ENCODE data around the gene TAF4. TPM values are rescaled to one million over a fixed set of nuclear protein-coding genes. Genes with fewer than 3 reads are reported as not detected.
"Not testable (repeated sequence)": the region's sequence is repeated elsewhere in the genome, so short reads cannot be mapped to it uniquely, and the experiment has no call there.

TAF4 gene
- total RNA-seq, 4 donors from 2014 or later, result 6.2 to 37.6 (median 10.7) TPM

DNA sequence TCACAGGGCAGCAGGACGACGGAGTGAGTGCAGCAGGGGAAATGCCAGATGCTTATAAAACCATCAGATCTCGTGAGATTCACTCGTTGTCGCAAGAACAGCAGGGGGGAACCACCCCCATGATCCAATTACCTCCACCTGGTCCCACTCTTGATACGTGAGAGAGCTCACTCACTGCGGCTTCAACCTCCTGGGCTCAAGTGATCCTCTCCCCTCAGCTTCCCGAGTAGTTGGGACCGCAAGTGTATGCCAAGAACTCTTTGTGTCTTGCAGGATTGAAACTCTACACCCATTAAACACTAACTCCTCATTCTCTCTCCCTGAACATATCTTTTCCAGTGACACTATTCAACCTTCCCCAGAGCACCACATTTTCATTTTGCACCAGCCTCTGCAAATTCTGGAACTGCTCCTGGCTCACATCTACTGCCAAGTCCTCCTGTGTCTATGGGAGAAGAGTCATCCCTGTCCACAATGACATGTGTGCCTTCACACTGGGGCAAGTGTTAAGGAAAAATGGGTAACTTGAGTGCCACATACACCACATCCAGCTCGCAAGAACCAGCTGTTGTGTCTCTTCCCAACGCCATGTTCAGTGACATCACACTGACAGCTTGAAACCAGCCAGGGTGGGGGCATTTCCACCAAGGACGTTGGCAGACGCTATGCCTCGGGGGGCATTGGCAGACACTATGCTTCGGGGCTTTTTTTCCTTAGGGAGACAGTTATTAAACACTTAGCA lies 14.7 kb upstream of the TAF4 start:
- no peak for TF ChIP-seq POLR2A (IDR thresholded peaks at IDR 0.05)
- TF ChIP-seq, protein P1, sequence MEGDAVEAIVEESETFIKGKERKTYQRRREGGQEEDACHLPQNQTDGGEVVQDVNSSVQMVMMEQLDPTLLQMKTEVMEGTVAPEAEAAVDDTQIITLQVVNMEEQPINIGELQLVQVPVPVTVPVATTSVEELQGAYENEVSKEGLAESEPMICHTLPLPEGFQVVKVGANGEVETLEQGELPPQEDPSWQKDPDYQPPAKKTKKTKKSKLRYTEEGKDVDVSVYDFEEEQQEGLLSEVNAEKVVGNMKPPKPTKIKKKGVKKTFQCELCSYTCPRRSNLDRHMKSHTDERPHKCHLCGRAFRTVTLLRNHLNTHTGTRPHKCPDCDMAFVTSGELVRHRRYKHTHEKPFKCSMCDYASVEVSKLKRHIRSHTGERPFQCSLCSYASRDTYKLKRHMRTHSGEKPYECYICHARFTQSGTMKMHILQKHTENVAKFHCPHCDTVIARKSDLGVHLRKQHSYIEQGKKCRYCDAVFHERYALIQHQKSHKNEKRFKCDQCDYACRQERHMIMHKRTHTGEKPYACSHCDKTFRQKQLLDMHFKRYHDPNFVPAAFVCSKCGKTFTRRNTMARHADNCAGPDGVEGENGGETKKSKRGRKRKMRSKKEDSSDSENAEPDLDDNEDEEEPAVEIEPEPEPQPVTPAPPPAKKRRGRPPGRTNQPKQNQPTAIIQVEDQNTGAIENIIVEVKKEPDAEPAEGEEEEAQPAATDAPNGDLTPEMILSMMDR (IDR thresholded peaks at IDR 0.05), result no peak
- intact Hi-C loops (cut with DNase I; ENCODE audit: low total_unique reads), result no loop called here
- no peaks in the 10 kb centered on the region for H3K9me3 ChIP-seq

DNA sequence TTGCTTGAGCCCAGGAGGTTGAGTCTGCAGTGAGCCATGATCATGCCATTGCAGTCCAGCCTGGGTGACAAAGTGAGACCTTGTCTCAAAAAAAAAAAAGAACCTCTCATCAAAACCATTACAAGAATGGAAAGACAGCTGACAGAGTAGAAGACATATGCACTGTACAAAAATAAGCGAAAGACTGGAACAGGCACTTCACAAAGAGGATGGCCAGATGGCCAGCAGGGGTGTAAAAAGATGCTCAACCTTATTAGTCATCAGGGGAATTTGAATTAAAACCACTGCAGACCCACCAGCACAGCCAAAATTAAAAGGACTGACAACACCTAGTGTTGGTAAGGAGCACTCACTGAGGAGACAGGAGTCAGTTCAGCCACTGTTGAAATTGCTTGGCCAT lies 13.5 kb upstream of the TAF4 start:
- no peaks in the 10 kb centered on the region for H3K9me3 ChIP-seq
- no peak for TF ChIP-seq POLR2A (IDR thresholded peaks at IDR 0.05)
- TF ChIP-seq, protein P1 (IDR thresholded peaks at IDR 0.05), result no peak
- intact Hi-C loops (cut with DNase I; ENCODE audit: low total_unique reads), result no loop called here

More for the DNA sequence above, 14.7 kb upstream of the TAF4 start:
- Histone ChIP-seq H3K36me3 (no peaks in the 10 kb centered on the region), H3K27me3 (no peaks in the 10 kb centered on the region), H3K4me1 (no peaks in the 10 kb centered on the region), H3K27ac (no peak overlapping the region), H3K4me3 (no peak overlapping the region)
- DNase-seq, result no peak

DNA sequence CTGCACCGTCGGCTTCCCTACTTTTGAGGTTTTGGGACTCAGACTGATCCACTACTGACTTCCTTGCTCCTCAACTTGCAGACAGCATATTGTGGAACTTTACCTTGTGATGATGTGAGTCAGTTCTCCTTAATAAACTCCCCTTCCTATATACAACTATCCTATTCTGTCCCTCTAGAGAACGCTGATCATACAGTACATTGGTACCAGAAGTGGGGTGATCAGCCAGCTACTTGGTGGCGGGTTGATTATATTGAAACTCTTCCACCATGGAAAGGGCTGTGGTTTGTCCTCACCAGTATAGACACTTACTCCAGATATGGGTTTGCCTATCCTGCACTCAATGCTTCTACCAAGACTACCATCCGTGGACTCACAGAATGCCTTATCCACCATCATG lies 7.6 kb upstream of the TAF4 start:
- TF ChIP-seq POLR2A (IDR thresholded peaks at IDR 0.05), result no peak
- TF ChIP-seq, protein P1 (IDR thresholded peaks at IDR 0.05), result no peak
- Histone ChIP-seq H3K36me3 (no peaks in the 10 kb centered on the region), H3K4me3 (no peak overlapping the region), H3K4me1 (peaks cover 8% of the 10 kb centered on the region in 2 donors), H3K27ac (no peak overlapping the region), H3K27me3 (no peaks in the 10 kb centered on the region), H3K9me3 (no peaks in the 10 kb centered on the region)
- intact Hi-C loops (cut with DNase I; ENCODE audit: low total_unique reads), result no loop called here
- DNase-seq, result no peak

More for the DNA sequence above, 13.5 kb upstream of the TAF4 start:
- no peaks in the 10 kb centered on the region for H3K36me3 ChIP-seq
- H3K27me3 ChIP-seq, result no peaks in the 10 kb centered on the region
- no peak overlapping the region for H3K4me3 ChIP-seq
- no peaks in the 10 kb centered on the region for H3K4me1 ChIP-seq
- H3K27ac ChIP-seq, result no peak overlapping the region
- DNase-seq, result no peak

DNA sequence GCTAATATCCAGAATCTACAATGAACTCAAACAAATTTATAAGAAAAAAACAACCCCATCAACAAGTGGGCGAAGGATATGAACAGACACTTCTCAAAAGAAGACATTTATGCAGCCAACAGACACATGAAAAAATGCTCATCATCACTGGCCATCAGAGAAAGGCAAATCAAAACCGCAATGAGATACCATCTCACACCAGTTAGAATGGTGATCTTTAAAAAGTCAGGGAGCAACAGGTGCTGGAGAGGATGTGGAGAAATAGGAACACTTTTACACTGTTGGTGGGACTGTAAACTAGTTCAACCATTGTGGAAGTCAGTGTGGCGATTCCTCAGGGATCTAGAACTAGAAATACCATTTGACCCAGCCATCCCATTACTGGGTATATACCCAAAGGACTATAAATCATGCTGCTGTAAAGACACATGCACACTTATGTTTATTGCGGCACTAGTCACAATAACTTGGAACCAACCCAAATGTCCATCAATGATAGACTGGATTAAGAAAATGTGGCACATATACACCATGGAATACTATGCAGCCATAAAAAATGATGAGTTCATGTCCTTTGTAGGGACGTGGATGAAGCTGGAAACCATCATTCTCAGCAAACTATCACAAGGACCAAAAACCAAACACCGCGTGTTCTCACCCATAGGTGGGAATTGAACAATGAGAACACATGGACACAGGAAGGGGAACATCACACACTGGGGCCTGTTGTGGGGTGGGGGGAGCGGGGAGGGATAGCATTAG lies 6.2 kb upstream of the TAF4 start:
- H3K36me3 ChIP-seq, result not testable (repeated sequence)

DNA sequence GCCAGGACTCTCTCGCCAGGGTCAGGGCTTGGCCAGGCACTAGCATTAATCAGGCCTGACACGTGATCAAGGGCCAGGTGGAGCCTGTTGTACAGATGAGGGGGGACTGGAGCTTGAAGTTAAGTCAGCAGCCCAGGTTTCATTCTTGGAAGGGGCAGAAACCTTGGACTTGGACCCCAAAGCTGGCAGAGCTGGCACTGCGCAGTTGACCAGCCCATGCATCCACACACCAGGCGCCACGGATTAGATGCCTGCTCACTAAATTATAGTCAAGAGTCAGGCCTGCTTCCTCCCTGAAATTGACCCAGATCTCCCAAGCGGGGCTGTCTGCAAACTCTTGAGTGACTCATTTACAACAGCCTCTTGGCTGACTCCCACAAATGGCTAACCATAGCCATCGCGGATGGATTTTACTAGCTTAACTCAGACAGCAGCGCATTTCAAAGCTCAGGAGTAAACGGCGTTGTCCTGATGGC lies 4.1 kb upstream of the TAF4 start:
- H3K27ac ChIP-seq, result peak overlapping the region; percentile 35 to 66
- H3K36me3 ChIP-seq, result no peaks in the 10 kb centered on the region
- TF ChIP-seq, protein P1 (IDR thresholded peaks at IDR 0.05), result no peak
- no peak for TF ChIP-seq POLR2A (IDR thresholded peaks at IDR 0.05)
- no peak overlapping the region for H3K4me3 ChIP-seq
- DNase-seq, result peak; percentile 56 to 69
- H3K9me3 ChIP-seq, result no peaks in the 10 kb centered on the region
- intact Hi-C loops (cut with DNase I; ENCODE audit: low total_unique reads), result loop anchor here (10.0 kb wide), 1 partner anchor 55 kb away; the partner anchor contains the start of gene LSM14B
- H3K27me3 ChIP-seq, result no peaks in the 10 kb centered on the region
- peaks cover 8% of the 10 kb centered on the region in 2 donors for H3K4me1 ChIP-seq

More for the DNA sequence above, 6.2 kb upstream of the TAF4 start:
- intact Hi-C loops (cut with DNase I; ENCODE audit: low total_unique reads); H3K9me3 ChIP-seq; H3K27ac ChIP-seq; H3K27me3 ChIP-seq; DNase-seq; H3K4me3 ChIP-seq; H3K4me1 ChIP-seq: not testable (repeated sequence)
